Liver (tissue), 9 donors: ENCODE results near the gene GNAT2. TPM values are rescaled to one million over a fixed set of nuclear protein-coding genes. Genes with fewer than 3 reads are reported as not detected.

Experiments
- DNase-seq: peaks from one replicate; pipeline ENCODE4 v3.0.0-alpha.2; 2017; ENCODE audit warnings: low spot score
- H3K27ac ChIP-seq, 2 donors: one replicate each; pipeline ENCODE4 v1.7.0; 2013; ENCODE audit warnings: inconsistent platforms in 2 of 2, low read length in 2 of 2, control low read depth in 1 of 2, low read depth in 1 of 2, mild to moderate bottlenecking in 1 of 2
- H3K27me3 ChIP-seq, 4 donors: one replicate each; pipeline versions ENCODE4 v1.6.1 to v1.7.0; 2013; ENCODE audit warnings: low read length in 3 of 4, inconsistent platforms in 1 of 4, mild to moderate bottlenecking in 1 of 4, moderate library complexity in 1 of 4; ENCODE audit not compliant: control insufficient read depth in 4 of 4, insufficient read depth in 4 of 4
- H3K36me3 ChIP-seq, 4 donors: one replicate each; pipeline versions ENCODE4 v1.6.1 to v1.7.0; 2013; ENCODE audit warnings: low read length in 3 of 4, mild to moderate bottlenecking in 3 of 4, low read depth in 1 of 4, moderate library complexity in 1 of 4; ENCODE audit not compliant: control insufficient read depth in 4 of 4, insufficient read depth in 3 of 4
- H3K4me1 ChIP-seq, 4 donors: one replicate each; pipeline versions ENCODE4 v1.6.1 to v1.7.0; 2013; ENCODE audit warnings: low read length in 3 of 4, mild to moderate bottlenecking in 3 of 4, moderate library complexity in 1 of 4; ENCODE audit not compliant: control insufficient read depth in 4 of 4, insufficient read depth in 4 of 4
- H3K4me3 ChIP-seq, 3 donors: one replicate each; pipeline versions ENCODE4 v1.6.1 to v1.7.0; 2013; ENCODE audit warnings: low read length in 3 of 3, control low read depth in 1 of 3, low read depth in 1 of 3, mild to moderate bottlenecking in 1 of 3
- H3K9ac ChIP-seq, 2 donors: one replicate each; pipeline ENCODE4 v1.7.0; 2013; ENCODE audit warnings: low read length in 2 of 2, mild to moderate bottlenecking in 2 of 2, moderate library complexity in 2 of 2, control low read depth in 1 of 2, low read depth in 1 of 2
- H3K9me3 ChIP-seq, 4 donors: one replicate each; pipeline versions ENCODE4 v1.6.1 to v1.7.0; 2013; ENCODE audit warnings: low read length in 3 of 4; ENCODE audit not compliant: control insufficient read depth in 4 of 4
- ATF3 ChIP-seq: IDR thresholded peaks from 2 replicates; pipeline ENCODE4 v1.6.1; 2016; ENCODE audit warnings: antibody characterized with exemption
- CTCF ChIP-seq: fragments of 150-350 bp; IDR thresholded peaks from 2 replicates; pipeline ENCODE4 v1.5.1; 2017; ENCODE audit warnings: improper control_type of control experiment, low read depth, low read length; ENCODE audit not compliant: missing input control
- EGR1 ChIP-seq, 2 donors: IDR thresholded peaks; 2 replicates each; pipeline ENCODE4 v1.6.1; 2016 to 2018; ENCODE audit warnings: antibody characterized with exemption in 2 of 2, low read depth in 2 of 2
- FOXA1 ChIP-seq: IDR thresholded peaks from 2 replicates; pipeline ENCODE4 v1.6.1; 2016; ENCODE audit warnings: antibody characterized with exemption
- FOXA2 ChIP-seq: IDR thresholded peaks from 2 replicates; pipeline ENCODE4 v1.6.1; 2016; ENCODE audit warnings: antibody characterized with exemption
- HNF4A ChIP-seq, 2 donors: conservative IDR thresholded peaks; 2 replicates each; pipeline ENCODE4 v1.6.1; 2016; ENCODE audit warnings: antibody characterized with exemption in 2 of 2, mild to moderate bottlenecking in 2 of 2
- HNF4G ChIP-seq: IDR thresholded peaks from 2 replicates; pipeline ENCODE4 v1.6.1; 2016; ENCODE audit warnings: antibody characterized with exemption
- MAX ChIP-seq: IDR thresholded peaks from 2 replicates; pipeline ENCODE4 v1.6.1; 2016; ENCODE audit warnings: antibody characterized with exemption
- NR2F2 ChIP-seq: IDR thresholded peaks from 2 replicates; pipeline ENCODE4 v1.6.1; 2016; ENCODE audit warnings: antibody characterized with exemption
- RAD21 ChIP-seq, 2 donors: IDR thresholded peaks; 2 replicates each; pipeline ENCODE4 v1.6.1; 2016; ENCODE audit warnings: antibody characterized with exemption in 2 of 2, mild to moderate bottlenecking in 2 of 2
- RXRA ChIP-seq, 2 donors: IDR thresholded peaks; 2 replicates each; pipeline ENCODE4 v1.6.1; 2017 to 2018; ENCODE audit warnings: antibody characterized with exemption in 2 of 2, mild to moderate bottlenecking in 1 of 2
- SP1 ChIP-seq: IDR thresholded peaks from 2 replicates; pipeline ENCODE4 v1.6.1; 2018; ENCODE audit warnings: antibody characterized with exemption, mild to moderate bottlenecking
- TAF1 ChIP-seq: conservative IDR thresholded peaks from 2 replicates; pipeline ENCODE4 v1.6.1; 2016; ENCODE audit warnings: antibody characterized with exemption, mild to moderate bottlenecking
- YY1 ChIP-seq: IDR thresholded peaks from 2 replicates; pipeline ENCODE4 v1.6.1; 2016; ENCODE audit warnings: antibody characterized with exemption, mild to moderate bottlenecking
- WGBS: extraction: QIAGEN DNeasy Blood & Tissue Kit; methylation state at CpG from one replicate; pipeline ENCODE4 v1.1.7; 2013; 5-methylcytosine and 5-hydroxymethylcytosine counted together
- polyA plus RNA-seq, 2 donors: library from polyadenylated mRNA; stranded (reverse) in 1 of 2; unstranded in 1 of 2; fragments of 200-250 nt in 1 of 2; fragments of >200 nt in 1 of 2; fragmentation: Nextera tagmentation in 1 of 2; extraction: Ambion mirVana in 1 of 2; gene quantifications; one replicate each; pipeline versions ENCODE4 v1.2.1 to v1.2.3, GENCODE V29; 2013 to 2015
- total RNA-seq, 2 donors: library from RNA; depleted of rRNA; stranded (reverse); fragments of >200 nt; gene quantifications; one replicate each; pipeline ENCODE4 v1.2.3, GENCODE V29; 2014
- TF ChIP-seq, protein P1 (sequence below): IDR thresholded peaks from 2 replicates; pipeline ENCODE4 v1.6.1; 2016; ENCODE audit warnings: antibody characterized with exemption, mild to moderate bottlenecking
- TF ChIP-seq, protein P2 (sequence below): IDR thresholded peaks from 2 replicates; pipeline ENCODE4 v1.6.1; 2016; ENCODE audit warnings: antibody characterized with exemption
- donor health status: healthy.
- donor health status: healthy.
- donor health status: healthy.
- donor health status: healthy.
- donor health status: healthy.

GNAT2 gene
- total and polyA plus RNA-seq, 4 donors: 0.09 to 0.17 (median 0.17) TPM; not detected in 1

GRCh38 chr1:109632671-109633346 is 13.4 kb upstream of the GNAT2 start:
- Histone ChIP-seq H3K4me1 (peaks cover 0 to 9% (median 4%) of the 10 kb centered on the region in 4 donors), H3K9me3 (no peaks in the 10 kb centered on the region), H3K36me3 (peaks cover 7 to 41% (median 17%) of the 10 kb centered on the region in 4 donors), H3K4me3 (no peak overlapping the region), H3K27me3 (no peaks in the 10 kb centered on the region), H3K9ac (no peak overlapping the region), H3K27ac (no peak overlapping the region)
- no peak for DNase-seq
- WGBS: 76% methylated on average over 5 of the region's 5 CpGs
- TF ChIP-seq SP1 (no peak), MAX (no peak)

DNA sequence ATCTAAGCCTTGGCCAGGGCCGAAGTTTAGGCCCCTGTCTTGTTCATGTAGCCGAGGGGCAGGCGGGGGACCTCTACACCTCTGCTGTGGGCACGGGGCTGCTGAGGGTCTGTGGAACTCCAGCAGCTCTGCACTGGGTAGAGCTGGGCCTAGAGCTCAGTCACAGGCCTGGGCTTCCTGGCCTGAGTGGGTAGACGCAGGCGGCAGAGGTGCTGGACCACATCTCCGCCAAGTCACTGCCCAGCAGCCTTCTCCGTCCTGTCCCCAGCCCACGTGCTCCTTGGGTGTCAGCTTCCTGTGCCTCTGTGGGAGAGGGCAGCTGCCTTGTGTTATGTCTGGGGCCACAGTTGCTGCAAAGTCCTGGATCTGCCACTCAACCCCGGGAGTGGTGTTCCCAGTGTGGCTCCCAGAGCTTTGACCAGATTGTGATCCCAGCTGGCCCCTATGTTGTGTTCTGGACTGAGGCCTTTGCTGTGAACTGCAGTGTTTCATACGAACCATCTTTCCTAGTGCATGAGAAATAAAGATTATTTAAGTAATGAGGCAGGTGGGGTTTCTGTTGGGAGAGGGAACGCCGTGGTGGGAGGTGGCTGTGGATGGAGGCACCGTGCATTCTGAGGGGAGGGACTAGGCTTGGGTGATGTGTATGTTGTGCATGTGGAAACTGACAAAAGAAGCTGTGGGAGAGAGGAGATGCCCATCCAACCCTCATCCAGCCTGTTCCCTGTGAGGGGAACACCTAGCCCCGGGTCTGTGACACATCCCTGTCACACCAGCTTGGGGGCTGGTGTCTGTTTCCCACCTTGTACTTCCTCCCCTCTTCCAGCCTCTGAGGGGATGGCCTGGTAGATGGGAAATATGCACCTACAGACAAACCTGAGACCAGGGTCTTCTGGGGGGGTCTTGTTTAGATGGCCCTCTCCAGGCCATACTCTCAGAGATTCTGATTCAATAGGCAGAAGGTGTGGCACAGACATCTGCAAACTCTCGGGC is 12.4 kb upstream of the GNAT2 start:
- 92% methylated on average over 16 of the region's 16 CpGs for WGBS
- no peaks in the 10 kb centered on the region for H3K27me3 ChIP-seq
- no peak overlapping the region for H3K27ac ChIP-seq
- DNase-seq: no peak
- no peaks in the 10 kb centered on the region for H3K9me3 ChIP-seq
- no peak overlapping the region for H3K4me3 ChIP-seq
- peaks cover 14 to 51% (median 23%) of the 10 kb centered on the region in 4 donors for H3K36me3 ChIP-seq
- peaks cover 0 to 9% (median 4%) of the 10 kb centered on the region in 4 donors for H3K4me1 ChIP-seq
- no peak overlapping the region for H3K9ac ChIP-seq
- TF ChIP-seq NR2F2 (no peak), ATF3 (no peak), RAD21 (IDR thresholded peaks at IDR 0.05) (no peak), EGR1 (IDR thresholded peaks at IDR 0.05; ENCODE audit: low read depth in 2 of 2) (no peak), SP1 (no peak), HNF4A (conservative IDR thresholded peaks at IDR 0.05) (no peak), YY1 (no peak), HNF4G (no peak), FOXA2 (no peak), RXRA (IDR thresholded peaks at IDR 0.05) (no peak), TAF1 (no peak), CTCF (no peak), FOXA1 (no peak)
- TF ChIP-seq, protein P1, sequence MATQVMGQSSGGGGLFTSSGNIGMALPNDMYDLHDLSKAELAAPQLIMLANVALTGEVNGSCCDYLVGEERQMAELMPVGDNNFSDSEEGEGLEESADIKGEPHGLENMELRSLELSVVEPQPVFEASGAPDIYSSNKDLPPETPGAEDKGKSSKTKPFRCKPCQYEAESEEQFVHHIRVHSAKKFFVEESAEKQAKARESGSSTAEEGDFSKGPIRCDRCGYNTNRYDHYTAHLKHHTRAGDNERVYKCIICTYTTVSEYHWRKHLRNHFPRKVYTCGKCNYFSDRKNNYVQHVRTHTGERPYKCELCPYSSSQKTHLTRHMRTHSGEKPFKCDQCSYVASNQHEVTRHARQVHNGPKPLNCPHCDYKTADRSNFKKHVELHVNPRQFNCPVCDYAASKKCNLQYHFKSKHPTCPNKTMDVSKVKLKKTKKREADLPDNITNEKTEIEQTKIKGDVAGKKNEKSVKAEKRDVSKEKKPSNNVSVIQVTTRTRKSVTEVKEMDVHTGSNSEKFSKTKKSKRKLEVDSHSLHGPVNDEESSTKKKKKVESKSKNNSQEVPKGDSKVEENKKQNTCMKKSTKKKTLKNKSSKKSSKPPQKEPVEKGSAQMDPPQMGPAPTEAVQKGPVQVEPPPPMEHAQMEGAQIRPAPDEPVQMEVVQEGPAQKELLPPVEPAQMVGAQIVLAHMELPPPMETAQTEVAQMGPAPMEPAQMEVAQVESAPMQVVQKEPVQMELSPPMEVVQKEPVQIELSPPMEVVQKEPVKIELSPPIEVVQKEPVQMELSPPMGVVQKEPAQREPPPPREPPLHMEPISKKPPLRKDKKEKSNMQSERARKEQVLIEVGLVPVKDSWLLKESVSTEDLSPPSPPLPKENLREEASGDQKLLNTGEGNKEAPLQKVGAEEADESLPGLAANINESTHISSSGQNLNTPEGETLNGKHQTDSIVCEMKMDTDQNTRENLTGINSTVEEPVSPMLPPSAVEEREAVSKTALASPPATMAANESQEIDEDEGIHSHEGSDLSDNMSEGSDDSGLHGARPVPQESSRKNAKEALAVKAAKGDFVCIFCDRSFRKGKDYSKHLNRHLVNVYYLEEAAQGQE: no peak
- TF ChIP-seq, protein P2, sequence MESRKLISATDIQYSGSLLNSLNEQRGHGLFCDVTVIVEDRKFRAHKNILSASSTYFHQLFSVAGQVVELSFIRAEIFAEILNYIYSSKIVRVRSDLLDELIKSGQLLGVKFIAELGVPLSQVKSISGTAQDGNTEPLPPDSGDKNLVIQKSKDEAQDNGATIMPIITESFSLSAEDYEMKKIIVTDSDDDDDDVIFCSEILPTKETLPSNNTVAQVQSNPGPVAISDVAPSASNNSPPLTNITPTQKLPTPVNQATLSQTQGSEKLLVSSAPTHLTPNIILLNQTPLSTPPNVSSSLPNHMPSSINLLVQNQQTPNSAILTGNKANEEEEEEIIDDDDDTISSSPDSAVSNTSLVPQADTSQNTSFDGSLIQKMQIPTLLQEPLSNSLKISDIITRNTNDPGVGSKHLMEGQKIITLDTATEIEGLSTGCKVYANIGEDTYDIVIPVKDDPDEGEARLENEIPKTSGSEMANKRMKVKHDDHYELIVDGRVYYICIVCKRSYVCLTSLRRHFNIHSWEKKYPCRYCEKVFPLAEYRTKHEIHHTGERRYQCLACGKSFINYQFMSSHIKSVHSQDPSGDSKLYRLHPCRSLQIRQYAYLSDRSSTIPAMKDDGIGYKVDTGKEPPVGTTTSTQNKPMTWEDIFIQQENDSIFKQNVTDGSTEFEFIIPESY: no peak
